Fibroblast of peridontal ligament (primary cell): ENCODE results near the gene PLCL1.
"Not testable (repeated sequence)": the region's sequence is repeated elsewhere in the genome, so short reads cannot be mapped to it uniquely, and the experiment has no call there.

ENCODE experiments used
- DNase-seq: peaks from one replicate; pipeline ENCODE4 v3.0.0-alpha.2; 2010; ENCODE audit errors: extremely low read depth

Gene PLCL1

DNA sequence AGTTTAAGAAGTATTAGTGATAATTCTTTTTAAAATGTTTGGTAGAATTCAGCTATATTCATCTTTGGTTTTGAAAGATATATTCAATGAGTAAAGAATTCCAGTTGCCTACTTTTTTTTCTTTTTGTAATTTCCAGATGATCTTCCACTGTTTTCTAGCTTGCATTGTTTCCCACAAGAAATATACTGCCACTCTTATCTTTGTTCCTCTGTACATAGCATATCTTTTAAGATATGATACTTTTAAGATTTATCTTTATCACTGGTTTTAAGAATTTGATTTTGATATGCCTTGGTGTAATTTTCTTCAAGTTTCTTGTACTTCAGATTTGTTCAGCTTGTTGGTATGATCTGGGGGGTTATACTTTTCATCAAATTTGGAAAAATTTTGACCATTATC is 374.4 kb downstream of the PLCL1 start:
- no peak for DNase-seq

DNA sequence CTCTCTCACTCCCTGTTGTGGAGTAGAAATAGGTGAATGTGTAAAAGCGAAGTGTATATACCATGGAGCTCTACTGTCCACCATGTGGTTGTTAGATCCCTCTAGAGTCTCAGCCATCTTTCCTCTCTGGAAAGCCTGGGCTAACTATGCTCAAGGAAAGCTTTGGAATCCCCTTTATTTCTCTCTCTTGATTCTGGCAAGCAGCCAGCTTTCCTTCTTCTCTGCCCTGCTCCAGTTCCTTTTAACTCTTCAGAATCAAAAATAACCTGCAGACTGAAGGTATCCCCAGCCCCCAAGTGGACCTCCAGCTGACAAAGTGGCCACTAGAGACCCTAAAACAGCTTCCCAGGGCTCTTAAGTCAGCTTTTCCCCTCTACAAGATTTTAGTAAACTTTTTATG is 381.9 kb downstream of the PLCL1 start:
- DNase-seq: no peak

DNA sequence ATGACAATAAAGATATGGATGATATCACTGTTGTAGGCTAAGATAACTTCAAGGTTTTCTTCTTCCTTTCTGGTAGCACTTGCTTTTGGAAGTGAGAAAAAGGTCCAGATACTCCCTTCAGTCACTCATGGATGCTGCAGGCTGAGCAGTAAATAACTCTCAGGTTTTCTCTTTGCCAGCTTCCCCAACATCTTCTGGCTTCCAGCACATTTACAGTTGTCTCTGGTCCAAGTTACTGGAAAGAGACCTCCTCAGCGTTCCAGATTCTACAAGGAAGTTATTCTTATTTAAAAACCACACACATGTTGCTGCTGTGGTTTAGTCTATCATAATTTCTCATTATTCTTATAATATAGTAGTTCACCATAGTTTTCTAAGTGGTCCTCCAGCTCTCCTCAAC is 383.4 kb downstream of the PLCL1 start:
- DNase-seq: no peak

DNA sequence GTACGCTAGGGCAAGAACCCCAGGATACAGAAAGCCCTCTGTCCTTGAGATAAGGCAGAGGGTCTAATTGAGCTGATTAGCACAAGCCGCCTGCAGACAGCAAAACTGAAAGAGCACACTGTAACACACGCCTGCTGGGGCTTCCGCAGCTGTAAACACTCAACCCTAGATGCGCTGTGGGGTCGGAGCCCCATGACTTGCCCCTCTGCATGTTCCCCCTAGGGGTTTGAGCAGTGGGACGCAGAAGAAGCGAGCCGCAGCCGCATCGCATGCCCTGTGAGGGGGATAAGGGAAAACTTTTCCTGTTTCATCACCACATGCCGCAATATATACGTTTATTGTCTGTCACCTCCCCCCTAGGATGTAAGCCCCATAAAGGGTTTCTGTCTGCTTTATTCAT is 384.6 kb downstream of the PLCL1 start:
- no peak for DNase-seq

DNA sequence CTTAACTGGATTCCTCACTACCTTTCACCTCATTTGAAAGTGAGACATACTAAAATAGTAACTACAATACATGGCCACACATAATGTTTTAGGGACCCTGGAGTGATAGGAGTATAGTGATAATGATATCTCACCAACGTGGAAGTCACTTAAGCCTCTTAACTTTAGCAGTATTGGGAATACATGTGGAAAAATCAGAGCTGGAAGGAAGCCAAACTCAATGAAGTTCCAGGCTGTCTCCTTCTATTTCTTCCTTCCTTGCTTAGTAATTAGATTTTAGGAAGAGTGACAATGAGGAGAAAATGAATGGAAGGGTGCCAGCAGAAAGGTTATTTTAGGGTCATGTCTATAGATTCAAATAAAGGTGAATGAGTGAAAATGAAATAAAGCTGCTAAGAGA is 387.3 kb downstream of the PLCL1 start:
- no peak for DNase-seq

DNA sequence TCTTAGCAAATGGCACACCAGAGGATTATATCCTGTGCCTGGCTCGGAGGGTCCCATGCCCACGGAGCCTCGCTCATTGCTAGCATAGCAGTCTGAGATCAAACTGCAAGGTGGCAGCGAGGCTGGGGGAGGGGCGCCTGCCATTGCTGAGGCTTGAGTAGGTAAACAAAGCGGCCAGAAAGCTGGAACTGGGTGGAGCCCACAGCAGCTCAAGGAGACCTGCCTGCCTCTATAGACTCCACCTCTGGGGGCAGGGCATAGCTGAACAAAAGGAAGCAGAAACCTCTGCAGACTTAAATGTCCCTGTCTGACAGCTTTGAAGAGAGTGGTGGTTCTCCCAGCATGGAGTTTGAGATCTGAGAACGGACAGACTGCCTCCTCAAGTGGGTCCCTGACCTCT is 392.2 kb downstream of the PLCL1 start:
- DNase-seq: not testable (repeated sequence)
